ENCODE results near the gene ZNF496.
"Not testable (repeated sequence)": the region's sequence is repeated elsewhere in the genome, so short reads cannot be mapped to it uniquely, and the experiment has no call there.

ZNF496 gene

DNA sequence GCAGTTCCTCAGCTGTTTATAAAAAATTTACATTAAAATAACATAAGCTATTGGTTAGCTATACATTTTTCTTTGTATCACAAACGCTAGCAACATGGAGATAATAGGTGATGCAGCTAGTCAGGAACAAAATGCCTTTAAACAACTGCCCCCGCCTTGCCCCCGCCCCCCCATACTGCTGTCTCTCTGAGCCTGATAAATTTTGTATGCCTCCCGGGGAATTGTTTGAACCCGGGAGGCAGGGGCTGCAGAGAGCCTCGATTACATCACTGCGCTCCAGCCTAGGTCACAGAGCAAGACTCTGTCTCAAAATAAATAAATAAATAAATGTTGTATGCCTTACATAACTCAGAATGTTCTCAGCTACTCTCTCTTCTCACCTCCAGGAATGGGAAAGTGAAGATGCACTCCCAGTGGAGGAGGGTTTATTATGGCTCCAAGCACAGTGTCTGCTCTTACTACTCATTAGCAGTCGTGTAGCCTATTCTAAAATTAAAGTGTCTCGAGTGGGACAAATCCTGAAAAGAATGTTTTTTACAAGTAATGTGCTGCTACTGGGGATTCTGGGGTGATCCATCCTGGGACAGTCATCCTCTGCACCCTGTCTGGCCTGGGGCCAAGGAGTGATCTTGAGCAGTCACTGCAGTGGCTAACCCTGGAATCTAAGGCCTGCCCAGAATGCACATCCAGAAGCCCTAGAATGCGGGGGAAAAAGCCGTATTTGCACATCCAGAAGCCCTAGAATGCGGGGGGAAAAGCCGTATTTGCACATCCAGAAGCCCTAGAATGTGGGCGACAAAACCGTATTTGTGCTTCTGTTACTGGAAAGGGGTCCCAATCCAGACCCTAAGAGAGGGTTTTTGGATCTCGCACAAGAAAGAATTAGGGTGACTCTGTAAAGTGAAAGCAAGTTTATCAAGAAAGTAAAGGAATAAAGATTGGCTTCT is 39.4 kb upstream of the ZNF496 start:
- H3K27ac ChIP-seq = no peak overlapping the region
- TF ChIP-seq ZFX (IDR thresholded peaks at IDR 0.05; ENCODE audit: borderline replicate concordance) (no peak), CTCF (IDR thresholded peaks at IDR 0.05) (no peak)

DNA sequence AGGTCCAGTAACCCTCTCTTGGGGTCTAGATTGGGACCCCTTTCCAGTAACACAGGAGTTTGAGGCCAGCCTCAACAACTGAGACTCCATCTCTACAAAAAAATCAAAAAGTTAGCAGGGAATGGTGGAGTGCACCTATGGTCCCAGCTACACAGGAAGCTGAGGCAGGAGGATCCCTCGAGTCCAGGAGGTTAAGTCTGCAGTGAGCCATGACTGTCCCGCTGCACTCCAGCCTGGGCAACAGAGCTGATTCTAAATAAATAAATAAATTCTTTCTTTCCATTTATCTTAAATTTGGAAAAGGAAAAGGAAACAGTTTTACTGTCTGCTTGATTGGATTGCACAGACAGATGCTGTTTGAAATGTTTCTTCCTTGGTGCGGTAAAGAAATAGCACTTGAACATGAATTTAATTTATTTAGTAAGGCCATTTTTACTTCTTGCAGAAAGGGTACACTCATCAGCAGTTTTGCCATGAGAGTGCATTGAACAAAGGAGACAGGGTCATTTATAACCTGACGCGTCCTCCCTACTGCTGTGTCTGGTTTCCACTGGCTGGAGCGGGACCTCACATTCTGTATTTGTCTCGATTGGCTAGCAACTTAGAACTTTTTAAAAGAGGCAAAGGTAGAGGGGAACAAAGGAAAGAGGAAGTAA is 37.0 kb upstream of the ZNF496 start:
- no peak overlapping the region for H3K27ac ChIP-seq
- TF ChIP-seq ZFX (IDR thresholded peaks at IDR 0.05; ENCODE audit: borderline replicate concordance) (no peak), CTCF (IDR thresholded peaks at IDR 0.05) (no peak)

DNA sequence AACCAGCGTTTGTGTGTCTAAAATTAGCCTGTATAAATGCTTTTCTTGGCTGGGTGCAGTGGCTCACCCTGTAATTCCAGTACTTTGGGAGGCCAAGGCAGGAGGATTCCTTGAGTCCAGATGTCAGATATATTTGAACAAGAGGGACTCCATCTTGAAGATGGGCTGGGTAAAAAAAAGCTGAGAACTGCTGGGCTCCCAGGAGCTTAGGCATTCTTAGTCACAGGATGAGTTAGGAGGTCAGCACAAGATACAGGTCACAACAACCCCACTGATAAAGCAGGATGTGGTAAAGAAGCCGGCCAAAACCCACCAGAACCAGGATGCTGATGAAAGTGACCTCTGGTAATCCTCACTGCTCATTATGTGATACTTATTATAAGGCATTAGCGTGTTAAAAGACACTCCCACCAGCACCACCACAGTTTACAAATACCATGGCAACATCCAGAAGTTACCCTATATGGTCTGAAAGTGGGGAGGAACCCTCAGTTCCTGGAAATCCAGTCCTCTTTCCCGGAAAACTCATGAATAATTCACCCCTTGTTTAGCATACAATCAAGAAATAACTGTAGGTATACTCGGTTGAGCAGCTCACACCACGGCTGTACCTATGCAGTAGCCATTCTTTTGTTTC is 36.2 kb upstream of the ZNF496 start:
- no peak overlapping the region for H3K27ac ChIP-seq
- no peak for TF ChIP-seq CTCF (IDR thresholded peaks at IDR 0.05)
- no peak for TF ChIP-seq ZFX (IDR thresholded peaks at IDR 0.05; ENCODE audit: borderline replicate concordance)

DNA sequence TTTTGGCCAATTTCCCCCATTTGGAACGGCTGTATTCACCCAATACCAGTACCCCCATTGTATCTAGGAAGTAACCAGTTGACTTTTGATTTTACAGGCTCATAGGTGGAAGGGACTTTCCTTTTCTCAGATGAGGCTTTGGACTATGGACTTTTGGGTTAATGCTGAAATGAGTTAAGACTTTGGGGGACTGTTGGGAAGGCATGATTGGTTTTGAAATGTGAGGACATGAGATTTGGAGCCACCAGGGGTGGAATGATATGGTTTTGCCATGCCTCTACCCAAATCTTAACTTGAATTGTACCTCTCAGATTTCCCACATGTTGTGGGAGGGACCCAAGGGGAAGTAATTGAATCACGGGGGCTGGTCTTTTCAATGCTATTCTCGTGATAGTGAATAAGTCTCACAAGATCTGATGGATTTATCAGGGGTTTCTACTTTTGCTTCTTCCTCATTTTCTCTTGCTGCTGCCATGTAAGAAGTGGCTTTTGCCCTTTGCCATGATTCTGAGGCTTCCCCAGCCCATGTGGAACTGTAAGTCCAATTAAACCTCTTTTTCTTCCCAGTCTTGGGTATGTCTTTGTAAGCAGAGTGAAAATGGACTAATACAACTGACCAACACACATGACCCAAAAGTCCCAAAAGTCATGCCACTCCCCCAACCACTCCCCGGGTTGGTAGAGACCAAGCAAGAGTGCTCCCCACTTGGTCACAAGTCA is 35.4 kb upstream of the ZNF496 start:
- TF ChIP-seq CTCF (IDR thresholded peaks at IDR 0.05) (no peak), ZFX (IDR thresholded peaks at IDR 0.05; ENCODE audit: borderline replicate concordance) (no peak)

DNA sequence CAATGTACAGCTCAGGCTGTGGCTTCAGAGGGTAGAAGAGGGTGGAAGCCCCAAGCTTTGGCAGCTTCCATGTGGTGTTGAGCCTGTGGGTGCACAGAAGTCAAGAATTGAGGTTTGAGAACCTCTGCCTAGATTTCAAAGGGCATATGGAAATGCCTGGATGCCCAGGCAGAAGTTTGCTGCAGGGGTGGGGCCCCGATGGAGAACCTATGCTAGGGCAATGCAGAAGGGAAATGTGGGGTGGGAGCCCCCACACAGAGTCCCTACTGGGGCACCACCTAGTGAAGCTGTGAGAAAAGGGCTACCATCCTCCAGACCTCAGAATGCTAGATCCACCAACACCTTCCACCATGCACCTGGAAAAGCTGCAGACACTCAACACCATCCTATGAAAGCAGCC is 34.7 kb upstream of the ZNF496 start:
- H3K27ac ChIP-seq = not testable (repeated sequence)

More for the DNA sequence above, 35.4 kb upstream of the ZNF496 start:
- no peak overlapping the region for H3K27ac ChIP-seq

GRCh38 chr1:247365023-247365422 is 33.4 kb upstream of the ZNF496 start:
- no peak overlapping the region for H3K27ac ChIP-seq
- no peak for TF ChIP-seq ZFX (IDR thresholded peaks at IDR 0.05; ENCODE audit: borderline replicate concordance)
- no peak for TF ChIP-seq CTCF (IDR thresholded peaks at IDR 0.05)

GRCh38 chr1:247363000-247363399 is 31.3 kb upstream of the ZNF496 start:
- H3K27ac ChIP-seq = not testable (repeated sequence)
